Karpas-422 (cell line): ENCODE data around the gene SLC1A4. TPM values are rescaled to one million over a fixed set of nuclear protein-coding genes. Genes with fewer than 3 reads are reported as not detected.

Source experiments
- DNase-seq: peaks from one replicate; pipeline ENCODE4 v3.0.0-alpha.2; 2015
- H2AFZ ChIP-seq: fragments of 200-600 bp; sonication (generic); 2 replicates; pipeline ENCODE4 v1.6.1; 2014; ENCODE audit warnings: antibody characterized with exemption, low read length, mixed read lengths
- H3K27ac ChIP-seq: fragments of 200-600 bp; sonication (generic); 2 replicates; pipeline ENCODE4 v1.5.1; 2014; ENCODE audit warnings: mild to moderate bottlenecking, low read length, moderate library complexity
- H3K27me3 ChIP-seq: fragments of 200-600 bp; sonication (generic); 2 replicates; pipeline ENCODE4 v1.6.1; 2014; ENCODE audit warnings: low read length, mixed read lengths
- H3K36me3 ChIP-seq: fragments of 200-600 bp; sonication (generic); 2 replicates; pipeline ENCODE4 v1.6.1; 2014; ENCODE audit warnings: low read length, mixed read lengths; ENCODE audit not compliant: insufficient read depth
- H3K4me1 ChIP-seq: fragments of 200-600 bp; sonication (generic); 2 replicates; pipeline ENCODE4 v1.6.1; 2014; ENCODE audit warnings: mild to moderate bottlenecking, low read length, mixed read lengths
- H3K4me2 ChIP-seq: fragments of 200-600 bp; sonication (generic); 2 replicates; pipeline ENCODE4 v1.6.1; 2014; ENCODE audit warnings: low read length, low read depth, mild to moderate bottlenecking; ENCODE audit not compliant: poor library complexity, severe bottlenecking
- H3K4me3 ChIP-seq: fragments of 200-600 bp; sonication (generic); 2 replicates; pipeline ENCODE4 v1.5.1; 2014; ENCODE audit warnings: mild to moderate bottlenecking, antibody characterized with exemption, low read length, mixed read lengths
- H3K79me2 ChIP-seq: fragments of 200-600 bp; sonication (generic); 2 replicates; pipeline ENCODE4 v1.6.1; 2014; ENCODE audit warnings: mild to moderate bottlenecking, low read length, mixed read lengths
- H3K9ac ChIP-seq: fragments of 200-600 bp; sonication (generic); 2 replicates; pipeline ENCODE4 v1.6.0; 2014; ENCODE audit warnings: low read length
- H3K9me2 ChIP-seq: fragments of 200-600 bp; sonication (generic), shearing (Covaris generic); replicated peaks from 2 replicates; pipeline ENCODE4 v1.6.0; 2014; ENCODE audit warnings: mild to moderate bottlenecking, low read length, moderate library complexity; ENCODE audit not compliant: insufficient read depth
- H3K9me3 ChIP-seq: fragments of 300-700, 200-600 bp; sonication (generic); 2 replicates; pipeline ENCODE4 v1.6.1; 2014; ENCODE audit warnings: low read length, mixed read lengths
- H4K20me1 ChIP-seq: fragments of 200-600 bp; sonication (generic); 2 replicates; pipeline ENCODE4 v1.6.1; 2014; ENCODE audit warnings: mild to moderate bottlenecking, antibody characterized with exemption, low read length, low read depth; ENCODE audit not compliant: insufficient read depth
- total RNA-seq: library from RNA; depleted of rRNA; stranded (reverse); fragments of >200 nt; shearing (Covaris generic); gene quantifications from 2 replicates; pipeline ENCODE4 v1.2.3, GENCODE V29; 2014; ENCODE audit warnings: low replicate concordance

Gene SLC1A4
- total RNA-seq, 1 experiment from 2014 or later: 114 TPM

DNA sequence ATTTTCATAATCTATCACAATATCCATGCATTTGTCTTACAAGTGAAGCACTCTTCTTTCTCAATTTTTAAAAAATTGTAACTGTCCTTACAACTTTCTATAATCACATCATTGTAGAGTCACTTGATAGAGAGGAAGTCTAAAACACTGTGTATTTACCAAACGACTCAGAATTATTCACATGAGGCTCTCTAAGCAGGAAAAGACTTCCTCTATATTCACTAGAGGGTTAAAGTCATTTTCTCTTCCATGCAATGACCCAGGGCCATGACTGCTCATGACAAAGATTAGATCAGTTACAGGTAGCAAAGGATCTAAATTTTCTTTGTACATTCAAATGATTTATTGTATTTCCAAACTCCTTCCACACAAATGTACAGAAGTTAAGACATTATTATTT lies 9.0 kb upstream of the SLC1A4 start:
- no peaks in the 10 kb centered on the region for H3K9me2 ChIP-seq
- H3K4me3 ChIP-seq: no peak overlapping the region
- H3K27ac ChIP-seq: peak overlapping the region; percentile 2; the same call in 1 of the 2 replicates
- H2AFZ ChIP-seq: no peak overlapping the region
- no peaks in the 10 kb centered on the region for H3K9me3 ChIP-seq
- H3K9ac ChIP-seq: no peak overlapping the region
- H4K20me1 ChIP-seq: no peaks in the 10 kb centered on the region
- H3K27me3 ChIP-seq: no peaks in the 10 kb centered on the region
- no peaks in the 10 kb centered on the region for H3K79me2 ChIP-seq
- no peak for DNase-seq
- H3K36me3 ChIP-seq: no peaks in the 10 kb centered on the region
- H3K4me1 ChIP-seq: peaks cover 44% of the 10 kb centered on the region
- H3K4me2 ChIP-seq: no peak overlapping the region

DNA sequence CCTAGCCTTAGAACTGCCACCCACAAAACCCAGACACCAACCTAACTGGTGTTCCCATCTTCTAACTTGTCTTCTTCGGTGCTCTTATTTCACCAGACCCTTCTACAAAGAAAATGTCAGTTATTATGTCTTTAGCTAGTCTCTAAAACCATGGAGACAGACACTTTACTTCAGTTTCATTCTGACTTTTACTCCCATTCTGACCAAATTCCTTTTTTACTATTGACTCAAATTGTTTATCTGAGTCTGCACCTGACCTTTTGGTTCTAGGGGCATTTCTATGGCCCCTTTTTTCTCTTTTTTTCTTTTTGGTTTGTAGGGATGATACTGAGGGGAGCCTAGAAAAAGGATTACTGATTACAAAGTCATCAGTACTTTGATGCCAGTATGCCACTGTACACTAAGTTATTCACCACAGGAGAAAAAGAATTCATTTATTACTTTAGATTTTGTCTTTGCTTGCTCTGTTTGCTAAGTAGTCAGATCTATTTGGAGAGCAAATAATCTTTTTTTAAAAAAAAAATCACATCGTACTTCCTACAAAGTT lies 6.8 kb upstream of the SLC1A4 start:
- Histone ChIP-seq H3K4me1 (peaks cover 47% of the 10 kb centered on the region), H3K27ac (no peak overlapping the region), H3K9me3 (no peaks in the 10 kb centered on the region), H3K4me2 (no peak overlapping the region), H3K9ac (no peak overlapping the region), H3K27me3 (no peaks in the 10 kb centered on the region), H3K79me2 (no peaks in the 10 kb centered on the region), H4K20me1 (no peaks in the 10 kb centered on the region), H3K4me3 (no peak overlapping the region), H3K36me3 (no peaks in the 10 kb centered on the region), H3K9me2 (no peaks in the 10 kb centered on the region), H2AFZ (no peak overlapping the region; the same call in 1 of the 2 replicates)
- DNase-seq: no peak

GRCh38 chr2:64982932-64983331 lies 6.3 kb upstream of the SLC1A4 start:
- Histone ChIP-seq H3K4me2 (no peak overlapping the region), H3K9ac (no peak overlapping the region)

GRCh38 chr2:64985447-64985846 lies 3.8 kb upstream of the SLC1A4 start:
- no peak overlapping the region for H3K9ac ChIP-seq
- H3K27me3 ChIP-seq: no peaks in the 10 kb centered on the region
- H3K4me1 ChIP-seq: peaks cover 37% of the 10 kb centered on the region
- peaks cover 17% of the 10 kb centered on the region for H3K79me2 ChIP-seq
- H2AFZ ChIP-seq: no peak overlapping the region
- H4K20me1 ChIP-seq: peaks cover 1% of the 10 kb centered on the region; the same call in 1 of the 2 replicates
- no peak overlapping the region for H3K4me3 ChIP-seq
- H3K9me2 ChIP-seq: no peaks in the 10 kb centered on the region
- H3K9me3 ChIP-seq: no peaks in the 10 kb centered on the region
- no peak overlapping the region for H3K4me2 ChIP-seq
- no peak overlapping the region for H3K27ac ChIP-seq
- no peak for DNase-seq
- H3K36me3 ChIP-seq: no peaks in the 10 kb centered on the region

More at GRCh38 chr2:64982932-64983331, 6.3 kb upstream of the SLC1A4 start:
- Histone ChIP-seq H3K9me3 (no peaks in the 10 kb centered on the region), H3K27me3 (no peaks in the 10 kb centered on the region), H2AFZ (no peak overlapping the region), H3K4me1 (peaks cover 52% of the 10 kb centered on the region), H4K20me1 (no peaks in the 10 kb centered on the region), H3K36me3 (no peaks in the 10 kb centered on the region), H3K27ac (no peak overlapping the region), H3K9me2 (no peaks in the 10 kb centered on the region), H3K79me2 (no peaks in the 10 kb centered on the region; the same call in 1 of the 2 replicates), H3K4me3 (no peak overlapping the region)
- DNase-seq: no peak

DNA sequence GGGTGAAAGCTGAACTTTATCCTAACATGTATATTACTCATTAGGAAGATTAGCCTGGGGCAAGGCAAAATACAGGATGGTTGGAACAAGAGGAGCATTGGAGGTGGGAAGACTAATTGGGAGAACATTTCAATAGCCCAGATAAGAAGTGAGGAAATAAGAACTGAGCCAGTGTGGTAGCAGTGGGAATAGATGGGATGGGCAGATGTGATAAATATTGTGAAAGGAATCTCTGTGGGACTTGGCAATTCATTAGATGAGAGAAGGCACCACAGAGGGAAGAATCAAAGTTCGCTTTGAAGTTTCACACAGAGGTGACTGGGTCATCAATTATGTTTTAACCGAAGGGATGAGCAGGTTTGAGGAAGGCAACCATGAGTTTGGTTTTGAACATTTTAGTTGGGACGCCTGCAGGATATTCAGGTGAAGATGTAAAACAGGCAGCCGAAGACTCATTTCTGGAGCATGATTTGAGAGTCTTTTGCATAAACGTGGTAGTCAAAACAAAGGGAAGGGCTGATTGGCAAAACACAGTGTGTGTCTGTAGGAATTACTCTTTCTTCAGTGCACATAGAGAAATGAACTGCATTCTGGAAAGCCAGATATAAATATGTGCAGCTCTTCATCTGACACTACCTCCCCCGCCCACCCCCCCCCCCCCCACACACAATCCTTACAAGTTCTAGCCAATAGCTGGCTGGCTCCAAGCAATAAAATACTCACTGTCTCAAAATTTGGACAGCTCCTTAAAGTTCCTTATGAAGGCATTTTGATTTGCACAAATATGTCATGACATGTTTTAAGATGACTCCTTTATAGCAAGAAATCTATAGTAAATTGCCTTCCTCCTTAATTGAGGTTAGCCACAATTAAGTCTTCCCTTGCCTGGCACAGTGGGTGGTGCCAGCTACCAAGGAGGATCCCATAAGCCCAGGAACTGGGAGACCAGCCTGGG lies 1.9 kb upstream of the SLC1A4 start:
- Histone ChIP-seq H3K79me2 (peaks cover 36% of the 10 kb centered on the region), H3K27me3 (no peaks in the 10 kb centered on the region), H2AFZ (no peak overlapping the region), H3K4me2 (peak overlapping the region; percentile 81), H3K4me1 (peaks cover 51% of the 10 kb centered on the region), H3K9me2 (no peaks in the 10 kb centered on the region), H3K27ac (peak overlapping the region; percentile 79), H3K4me3 (peak overlapping the region; percentile 85), H4K20me1 (peaks cover 14% of the 10 kb centered on the region), H3K36me3 (peaks cover 5% of the 10 kb centered on the region), H3K9me3 (no peaks in the 10 kb centered on the region), H3K9ac (peak overlapping the region; percentile 98)
- DNase-seq: peak; percentile 81

DNA sequence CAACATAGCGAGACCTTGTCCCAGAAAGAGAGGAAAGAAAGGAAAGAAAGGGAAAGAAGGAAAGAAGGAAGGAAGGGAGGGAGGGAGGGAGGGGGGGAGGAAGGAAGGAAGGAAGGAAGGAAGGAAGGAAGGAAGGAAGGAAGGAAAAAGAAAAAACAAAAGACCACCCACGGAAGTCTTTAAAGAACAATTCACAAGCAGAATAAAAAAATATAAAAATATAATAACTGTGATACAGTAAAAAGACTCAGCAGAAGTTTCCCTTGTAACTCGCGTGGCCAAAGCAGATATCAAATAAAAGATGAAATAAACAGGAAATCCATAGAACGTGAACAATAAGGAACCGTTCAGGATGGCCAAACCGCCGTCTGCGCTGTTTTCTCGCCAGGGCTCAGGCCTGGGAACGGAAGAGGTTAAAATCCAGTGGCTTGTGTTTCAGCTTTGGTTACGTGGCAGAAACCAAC lies 1.2 kb upstream of the SLC1A4 start:
- H3K4me3 ChIP-seq: peak overlapping the region; percentile 85
- H4K20me1 ChIP-seq: peaks cover 21% of the 10 kb centered on the region
- H3K4me1 ChIP-seq: peaks cover 53% of the 10 kb centered on the region
- DNase-seq: no peak
- peak overlapping the region; percentile 98 for H3K9ac ChIP-seq
- no peaks in the 10 kb centered on the region for H3K9me3 ChIP-seq
- 0 out of 2 replicates have a peak overlapping the region, but pooled peaks have one; percentile 6 for H2AFZ ChIP-seq
- H3K27ac ChIP-seq: peak overlapping the region; percentile 79
- no peaks in the 10 kb centered on the region for H3K9me2 ChIP-seq
- H3K4me2 ChIP-seq: peak overlapping the region; percentile 81
- no peaks in the 10 kb centered on the region for H3K27me3 ChIP-seq
- H3K79me2 ChIP-seq: peaks cover 43% of the 10 kb centered on the region
- peaks cover 12% of the 10 kb centered on the region for H3K36me3 ChIP-seq

DNA sequence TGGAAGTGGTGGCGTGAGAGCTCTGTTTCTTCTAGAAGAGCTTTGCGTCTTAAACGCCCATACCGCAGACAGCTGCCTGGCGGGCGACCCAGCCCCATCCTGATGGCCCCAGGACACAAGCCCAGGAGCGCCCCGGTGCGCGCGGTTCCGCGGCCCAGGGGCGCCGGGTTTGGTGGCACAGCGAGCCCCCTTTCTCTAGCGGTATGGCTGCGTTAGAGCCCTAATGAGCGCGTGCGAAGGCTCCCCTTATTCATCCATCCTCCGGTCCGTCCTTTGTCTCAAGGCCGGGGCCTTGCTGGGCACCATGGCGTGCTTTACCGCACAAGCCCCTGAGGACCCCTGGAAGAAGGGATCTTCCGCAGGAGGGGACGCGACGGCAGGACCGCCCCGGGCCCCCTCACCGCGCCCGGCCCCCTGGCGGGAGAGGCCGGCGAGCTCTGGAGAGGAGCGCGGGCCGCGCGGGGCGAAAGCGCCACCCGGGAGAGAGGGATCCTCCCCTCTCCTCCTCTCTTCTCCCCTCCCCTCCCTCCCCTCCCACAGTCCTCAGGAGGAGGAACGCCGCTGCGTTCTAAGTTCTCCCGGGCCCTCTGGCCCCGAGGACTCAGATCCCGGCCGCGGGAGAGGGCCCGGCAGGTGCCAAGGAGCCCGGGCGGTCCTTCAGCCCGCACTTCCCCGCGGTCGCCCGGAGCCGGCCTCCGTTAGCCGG lies 626 bp upstream of the SLC1A4 start:
- H3K27ac ChIP-seq: peak overlapping the region; percentile 79
- peaks cover 26% of the 10 kb centered on the region for H4K20me1 ChIP-seq
- no peaks in the 10 kb centered on the region for H3K27me3 ChIP-seq
- peaks cover 18% of the 10 kb centered on the region for H3K36me3 ChIP-seq
- no peaks in the 10 kb centered on the region for H3K9me3 ChIP-seq
- peak overlapping the region; percentile 81 for H3K4me2 ChIP-seq
- H3K4me1 ChIP-seq: peaks cover 59% of the 10 kb centered on the region
- DNase-seq: peak; percentile 89
- H3K79me2 ChIP-seq: peaks cover 48% of the 10 kb centered on the region
- H3K4me3 ChIP-seq: peak overlapping the region; percentile 85
- H3K9me2 ChIP-seq: no peaks in the 10 kb centered on the region
- H3K9ac ChIP-seq: peak overlapping the region; percentile 98
- 0 out of 2 replicates have a peak overlapping the region, but pooled peaks have one; percentile 6 for H2AFZ ChIP-seq
